Measurements from ENCODE around the gene SIRT5.

SIRT5 gene

GRCh38 chr6:13541496-13541895, 32.9 kb upstream of the SIRT5 start:
- Histone ChIP-seq H3K4me1 (ENCODE audit: control insufficient read depth, insufficient read depth, low read depth, low read length) (no peaks in the 10 kb centered on the region), H3K27me3 (ENCODE audit: control insufficient read depth in 1 of 2, insufficient read depth in 1 of 2, low read length in 2 of 2) (no peaks in the 10 kb centered on the region), H2BK15ac (ENCODE audit: low read depth, poor library complexity, severe bottlenecking) (no peak overlapping the region), H2BK120ac (ENCODE audit: low read depth, low read length) (no peak overlapping the region), H3K4me3 (ENCODE audit: insufficient read depth in 1 of 2, low read depth in 1 of 2, low read length in 2 of 2) (no peak overlapping the region), H4K91ac (ENCODE audit: low read length) (no peak overlapping the region), H4K8ac (ENCODE audit: low read length) (no peak overlapping the region), H2BK12ac (ENCODE audit: low read length in 2 of 2) (no peak overlapping the region), H3K18ac (ENCODE audit: low read depth in 1 of 2, low read length in 2 of 2) (no peak overlapping the region), H2AK5ac (ENCODE audit: low read length, severe bottlenecking) (no peak overlapping the region), H3K4ac (ENCODE audit: low read depth in 1 of 2, low read length in 2 of 2) (no peak overlapping the region), H3K79me1 (replicated peaks; ENCODE audit: low read length, poor library complexity, severe bottlenecking) (no peaks in the 10 kb centered on the region), H3K14ac (ENCODE audit: low read length in 2 of 2) (no peak overlapping the region), H3K36me3 (ENCODE audit: control insufficient read depth in 1 of 2, insufficient read depth in 2 of 2, low read depth in 1 of 2, low read length in 2 of 2) (no peaks in the 10 kb centered on the region), H3K27ac (ENCODE audit: low read length, poor library complexity, severe bottlenecking) (no peak overlapping the region), H2BK5ac (ENCODE audit: low read depth, low read length, poor library complexity, severe bottlenecking) (no peak overlapping the region), H3K4me2 (ENCODE audit: low read length, poor library complexity, severe bottlenecking) (no peak overlapping the region), H2AFZ (ENCODE audit: low read depth, low read length) (no peak overlapping the region), H3K9me3 (ENCODE audit: control insufficient read depth, low read length) (no peaks in the 10 kb centered on the region), H3K9ac (ENCODE audit: low read length) (no peak overlapping the region), H3K23ac (ENCODE audit: low read length in 2 of 2) (no peak overlapping the region)
- 98% methylated on average over 35 of the region's 35 CpGs for WGBS
- DNase-seq: no peak

- H3K9ac ChIP-seq (ENCODE audit: low read length): no peak overlapping the region
- no peak overlapping the region for H4K8ac ChIP-seq (ENCODE audit: low read length)
- H2BK5ac ChIP-seq (ENCODE audit: low read depth, low read length, poor library complexity, severe bottlenecking): no peak overlapping the region
- H3K4me3 ChIP-seq (ENCODE audit: insufficient read depth in 1 of 2, low read depth in 1 of 2, low read length in 2 of 2): no peak overlapping the region
- H2AFZ ChIP-seq (ENCODE audit: low read depth, low read length): no peak overlapping the region
- DNase-seq: no peak
- no peak overlapping the region for H2BK12ac ChIP-seq (ENCODE audit: low read length in 2 of 2)
- no peak overlapping the region for H3K14ac ChIP-seq (ENCODE audit: low read length in 2 of 2)
- 91% methylated on average over 10 of the region's 11 CpGs for WGBS
- no peak overlapping the region for H2BK15ac ChIP-seq (ENCODE audit: low read depth, poor library complexity, severe bottlenecking)
- no peak overlapping the region for H2BK120ac ChIP-seq (ENCODE audit: low read depth, low read length)
- H3K4ac ChIP-seq (ENCODE audit: low read depth in 1 of 2, low read length in 2 of 2): no peak overlapping the region
- H3K23ac ChIP-seq (ENCODE audit: low read length in 2 of 2): no peak overlapping the region
- no peaks in the 10 kb centered on the region for H3K9me3 ChIP-seq (ENCODE audit: control insufficient read depth, low read length)
- no peaks in the 10 kb centered on the region for H3K4me1 ChIP-seq (ENCODE audit: control insufficient read depth, insufficient read depth, low read depth, low read length)
- no peak overlapping the region for H2AK5ac ChIP-seq (ENCODE audit: low read length, severe bottlenecking)
- no peak overlapping the region for H3K4me2 ChIP-seq (ENCODE audit: low read length, poor library complexity, severe bottlenecking)
- H3K27ac ChIP-seq (ENCODE audit: low read length, poor library complexity, severe bottlenecking): no peak overlapping the region
- H3K27me3 ChIP-seq (ENCODE audit: control insufficient read depth in 1 of 2, insufficient read depth in 1 of 2, low read length in 2 of 2): no peaks in the 10 kb centered on the region
- H4K91ac ChIP-seq (ENCODE audit: low read length): no peak overlapping the region
- no peak overlapping the region for H3K18ac ChIP-seq (ENCODE audit: low read depth in 1 of 2, low read length in 2 of 2)
- no peaks in the 10 kb centered on the region for H3K36me3 ChIP-seq (ENCODE audit: control insufficient read depth in 1 of 2, insufficient read depth in 2 of 2, low read depth in 1 of 2, low read length in 2 of 2)
- no peaks in the 10 kb centered on the region for H3K79me1 ChIP-seq (replicated peaks; ENCODE audit: low read length, poor library complexity, severe bottlenecking)
These were observed 29.8 kb upstream of the SIRT5 start for GRCh38 chr6:13544454-13545186.

GRCh38 chr6:13545885-13546284, 28.5 kb upstream of the SIRT5 start:
- H3K18ac ChIP-seq (ENCODE audit: low read depth in 1 of 2, low read length in 2 of 2): no peak overlapping the region
- H3K79me1 ChIP-seq (replicated peaks; ENCODE audit: low read length, poor library complexity, severe bottlenecking): no peaks in the 10 kb centered on the region
- H3K4ac ChIP-seq (ENCODE audit: low read depth in 1 of 2, low read length in 2 of 2): no peak overlapping the region
- no peak overlapping the region for H3K23ac ChIP-seq (ENCODE audit: low read length in 2 of 2)
- no peak overlapping the region for H3K9ac ChIP-seq (ENCODE audit: low read length)
- H3K9me3 ChIP-seq (ENCODE audit: control insufficient read depth, low read length): no peaks in the 10 kb centered on the region
- no peak overlapping the region for H4K91ac ChIP-seq (ENCODE audit: low read length)
- H2AK5ac ChIP-seq (ENCODE audit: low read length, severe bottlenecking): no peak overlapping the region
- H3K36me3 ChIP-seq (ENCODE audit: control insufficient read depth in 1 of 2, insufficient read depth in 2 of 2, low read depth in 1 of 2, low read length in 2 of 2): no peaks in the 10 kb centered on the region
- no peak overlapping the region for H2BK12ac ChIP-seq (ENCODE audit: low read length in 2 of 2)
- H4K8ac ChIP-seq (ENCODE audit: low read length): no peak overlapping the region
- H3K4me2 ChIP-seq (ENCODE audit: low read length, poor library complexity, severe bottlenecking): no peak overlapping the region
- H3K4me3 ChIP-seq (ENCODE audit: insufficient read depth in 1 of 2, low read depth in 1 of 2, low read length in 2 of 2): no peak overlapping the region
- H3K27me3 ChIP-seq (ENCODE audit: control insufficient read depth in 1 of 2, insufficient read depth in 1 of 2, low read length in 2 of 2): no peaks in the 10 kb centered on the region
- no peak overlapping the region for H2BK120ac ChIP-seq (ENCODE audit: low read depth, low read length)
- H3K14ac ChIP-seq (ENCODE audit: low read length in 2 of 2): no peak overlapping the region
- no peak overlapping the region for H3K27ac ChIP-seq (ENCODE audit: low read length, poor library complexity, severe bottlenecking)
- no peaks in the 10 kb centered on the region for H3K4me1 ChIP-seq (ENCODE audit: control insufficient read depth, insufficient read depth, low read depth, low read length)
- H2AFZ ChIP-seq (ENCODE audit: low read depth, low read length): no peak overlapping the region
- no peak for DNase-seq
- H2BK15ac ChIP-seq (ENCODE audit: low read depth, poor library complexity, severe bottlenecking): no peak overlapping the region
- no peak overlapping the region for H2BK5ac ChIP-seq (ENCODE audit: low read depth, low read length, poor library complexity, severe bottlenecking)

GRCh38 chr6:13548500-13549210, 25.7 kb upstream of the SIRT5 start:
- Histone ChIP-seq H3K23ac (ENCODE audit: low read length in 2 of 2) (no peak overlapping the region), H3K9ac (ENCODE audit: low read length) (no peak overlapping the region), H3K27ac (ENCODE audit: low read length, poor library complexity, severe bottlenecking) (no peak overlapping the region), H3K4ac (ENCODE audit: low read depth in 1 of 2, low read length in 2 of 2) (no peak overlapping the region), H2BK120ac (ENCODE audit: low read depth, low read length) (no peak overlapping the region), H3K14ac (ENCODE audit: low read length in 2 of 2) (no peak overlapping the region), H3K36me3 (ENCODE audit: control insufficient read depth in 1 of 2, insufficient read depth in 2 of 2, low read depth in 1 of 2, low read length in 2 of 2) (no peaks in the 10 kb centered on the region), H4K8ac (ENCODE audit: low read length) (no peak overlapping the region), H4K91ac (ENCODE audit: low read length) (no peak overlapping the region), H3K18ac (ENCODE audit: low read depth in 1 of 2, low read length in 2 of 2) (no peak overlapping the region), H3K27me3 (ENCODE audit: control insufficient read depth in 1 of 2, insufficient read depth in 1 of 2, low read length in 2 of 2) (no peaks in the 10 kb centered on the region), H3K79me1 (replicated peaks; ENCODE audit: low read length, poor library complexity, severe bottlenecking) (no peaks in the 10 kb centered on the region), H2BK12ac (ENCODE audit: low read length in 2 of 2) (no peak overlapping the region), H3K4me3 (ENCODE audit: insufficient read depth in 1 of 2, low read depth in 1 of 2, low read length in 2 of 2) (no peak overlapping the region), H3K4me1 (ENCODE audit: control insufficient read depth, insufficient read depth, low read depth, low read length) (no peaks in the 10 kb centered on the region), H2BK15ac (ENCODE audit: low read depth, poor library complexity, severe bottlenecking) (no peak overlapping the region), H3K9me3 (ENCODE audit: control insufficient read depth, low read length) (peaks cover 3% of the 10 kb centered on the region), H2AK5ac (ENCODE audit: low read length, severe bottlenecking) (no peak overlapping the region), H2AFZ (ENCODE audit: low read depth, low read length) (no peak overlapping the region), H3K4me2 (ENCODE audit: low read length, poor library complexity, severe bottlenecking) (no peak overlapping the region), H2BK5ac (ENCODE audit: low read depth, low read length, poor library complexity, severe bottlenecking) (no peak overlapping the region)
- DNase-seq: no peak
- 66% methylated on average over 4 of the region's 4 CpGs for WGBS
